Measurements from ENCODE around the gene HBG2. TPM values are rescaled to one million over a fixed set of nuclear protein-coding genes. Genes with fewer than 3 reads are reported as not detected.

HBG2 gene
- total RNA-seq, 1 donor from 2014 or later = not detected

- H3K4me3 ChIP-seq = no peak overlapping the region
- H3K27me3 ChIP-seq = no peaks in the 10 kb centered on the region
- H3K4me1 ChIP-seq = no peaks in the 10 kb centered on the region
- no peak for TF ChIP-seq CTCF (IDR thresholded peaks at IDR 0.05)
- no peaks in the 10 kb centered on the region for H3K36me3 ChIP-seq
- no peaks in the 10 kb centered on the region for H3K9me3 ChIP-seq
- DNase-seq (ENCODE audit: low spot score in 2 of 2) = no peak
- intact Hi-C loops (cut with DNase I) = no loop called here
- H3K27ac ChIP-seq = no peak overlapping the region
These were observed 34.4 kb upstream of the HBG2 start for GRCh38 chr11:5288906-5289550.

GRCh38 chr11:5288108-5288905 lies 33.7 kb upstream of the HBG2 start:
- no peak for TF ChIP-seq CTCF (IDR thresholded peaks at IDR 0.05)

GRCh38 chr11:5286901-5287300 lies 32.3 kb upstream of the HBG2 start:
- DNase-seq (ENCODE audit: low spot score in 2 of 2) = no peak

More at GRCh38 chr11:5288108-5288905, 33.7 kb upstream of the HBG2 start:
- no peaks in the 10 kb centered on the region for H3K27me3 ChIP-seq
- no peaks in the 10 kb centered on the region for H3K9me3 ChIP-seq
- no peaks in the 10 kb centered on the region for H3K36me3 ChIP-seq
- DNase-seq (ENCODE audit: low spot score in 2 of 2) = no peak
- no peaks in the 10 kb centered on the region for H3K4me1 ChIP-seq
- intact Hi-C loops (cut with DNase I) = no loop called here
- no peak overlapping the region for H3K27ac ChIP-seq
- H3K4me3 ChIP-seq = no peak overlapping the region

GRCh38 chr11:5286351-5286750 lies 31.8 kb upstream of the HBG2 start:
- no peak for TF ChIP-seq CTCF (IDR thresholded peaks at IDR 0.05)

More at GRCh38 chr11:5286901-5287300, 32.3 kb upstream of the HBG2 start:
- no peaks in the 10 kb centered on the region for H3K9me3 ChIP-seq
- H3K4me3 ChIP-seq = no peak overlapping the region
- no peaks in the 10 kb centered on the region for H3K36me3 ChIP-seq
- intact Hi-C loops (cut with DNase I) = no loop called here
- TF ChIP-seq CTCF (IDR thresholded peaks at IDR 0.05) = no peak
- no peak overlapping the region for H3K27ac ChIP-seq
- no peaks in the 10 kb centered on the region for H3K4me1 ChIP-seq
- H3K27me3 ChIP-seq = no peaks in the 10 kb centered on the region

GRCh38 chr11:5285703-5286340 lies 31.2 kb upstream of the HBG2 start:
- H3K9me3 ChIP-seq = no peaks in the 10 kb centered on the region
- H3K4me1 ChIP-seq = no peaks in the 10 kb centered on the region
- H3K27me3 ChIP-seq = no peaks in the 10 kb centered on the region
- H3K4me3 ChIP-seq = no peak overlapping the region
- no peak for TF ChIP-seq CTCF (IDR thresholded peaks at IDR 0.05)
- intact Hi-C loops (cut with DNase I) = no loop called here
- DNase-seq (ENCODE audit: low spot score in 2 of 2) = no peak
- no peak overlapping the region for H3K27ac ChIP-seq
- no peaks in the 10 kb centered on the region for H3K36me3 ChIP-seq

More at GRCh38 chr11:5286351-5286750, 31.8 kb upstream of the HBG2 start:
- no peak for DNase-seq (ENCODE audit: low spot score in 2 of 2)
- H3K36me3 ChIP-seq = no peaks in the 10 kb centered on the region
- H3K27ac ChIP-seq = no peak overlapping the region
- intact Hi-C loops (cut with DNase I) = no loop called here
- no peaks in the 10 kb centered on the region for H3K27me3 ChIP-seq
- H3K9me3 ChIP-seq = no peaks in the 10 kb centered on the region
- no peaks in the 10 kb centered on the region for H3K4me1 ChIP-seq
- H3K4me3 ChIP-seq = no peak overlapping the region

Data from ascending aorta (tissue), 2 donors.